Head of caudate nucleus (tissue), 42 donors: ENCODE measurements around the gene PRSS38.
"Not testable (repeated sequence)": the region's sequence is repeated elsewhere in the genome, so short reads cannot be mapped to it uniquely, and the experiment has no call there.

Experiments used
- DNase-seq, 42 donors: peaks; one replicate each; pipeline versions ENCODE4 v3.0.0 to v3.0.0-alpha.2; 2020 to 2021; ENCODE audit warnings: mixed read lengths in 7 of 42
- intact Hi-C: fragments of 100-400 bp; cut with DNase I; formaldehyde crosslinking; loops from one replicate; pipeline ENCODE4 v1.15.0; 2022

The PRSS38 gene

DNA sequence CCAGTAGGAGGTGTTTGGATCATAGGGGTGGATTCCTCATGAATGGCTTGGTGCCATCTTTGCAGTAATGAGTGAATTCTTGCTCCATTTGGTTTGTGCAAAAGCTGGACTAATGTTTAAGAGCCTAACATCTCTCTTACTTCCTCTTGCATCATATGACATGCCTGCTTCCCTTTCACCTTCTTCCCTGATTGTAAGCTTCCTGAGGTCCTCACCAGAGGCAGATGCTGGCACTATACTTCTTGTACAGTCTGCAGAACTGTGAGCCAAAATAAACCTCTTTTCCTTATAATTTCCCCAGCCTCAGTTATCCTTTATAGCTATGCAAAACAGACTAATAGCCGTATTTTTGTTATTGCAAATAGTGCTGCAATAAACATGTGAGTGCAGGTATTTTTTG lies 8.1 kb downstream of the PRSS38 start:
- intact Hi-C loops: no loop called here
- no peak for DNase-seq

DNA sequence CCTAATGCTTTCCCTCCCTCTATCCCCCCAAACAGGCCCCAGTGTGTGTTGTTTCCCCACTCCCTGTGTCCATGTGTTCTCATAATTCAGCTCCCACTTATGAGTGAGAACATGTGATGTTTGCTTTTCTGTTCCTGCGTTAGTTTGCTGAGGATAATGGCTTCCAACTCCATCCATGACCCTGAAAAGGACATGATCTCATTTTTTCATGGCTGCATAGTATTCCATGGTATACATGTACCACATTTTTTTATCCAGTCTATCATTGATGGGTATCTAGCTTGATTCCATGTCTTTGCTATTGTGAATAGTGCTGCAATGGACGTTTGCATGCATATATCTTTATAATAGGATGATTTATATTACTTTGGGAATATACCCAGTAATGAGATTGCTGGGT lies 8.7 kb downstream of the PRSS38 start:
- DNase-seq: no peak
- intact Hi-C loops: no loop called here

GRCh38 chr1:227828786-227829185 lies 13.3 kb downstream of the PRSS38 start:
- no peak for DNase-seq
- intact Hi-C loops: no loop called here

DNA sequence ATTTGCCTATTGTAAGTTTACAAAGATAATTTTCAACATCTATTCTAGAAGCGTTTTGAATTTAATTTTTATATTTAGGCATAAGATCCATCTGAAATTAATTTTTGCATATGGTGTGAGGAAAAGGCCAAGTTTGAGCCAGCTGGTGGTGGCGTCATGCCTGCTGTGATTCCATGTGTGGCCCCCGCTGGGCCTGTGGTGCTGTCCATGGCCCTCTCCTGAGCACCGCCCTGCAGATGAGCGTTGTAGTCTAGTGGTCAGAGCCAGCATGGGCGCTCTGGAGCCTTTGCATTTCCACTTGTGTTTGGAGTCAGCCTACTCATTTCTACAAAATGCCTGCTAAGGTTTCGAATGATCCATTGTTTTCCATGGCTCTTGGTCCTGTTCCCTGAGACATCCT lies 22.7 kb downstream of the PRSS38 start:
- no peak for DNase-seq
- intact Hi-C loops: no loop called here

- no peak for DNase-seq
- intact Hi-C loops: no loop called here
Measured at GRCh38 chr1:227841096-227841495, 25.6 kb downstream of the PRSS38 start.

DNA sequence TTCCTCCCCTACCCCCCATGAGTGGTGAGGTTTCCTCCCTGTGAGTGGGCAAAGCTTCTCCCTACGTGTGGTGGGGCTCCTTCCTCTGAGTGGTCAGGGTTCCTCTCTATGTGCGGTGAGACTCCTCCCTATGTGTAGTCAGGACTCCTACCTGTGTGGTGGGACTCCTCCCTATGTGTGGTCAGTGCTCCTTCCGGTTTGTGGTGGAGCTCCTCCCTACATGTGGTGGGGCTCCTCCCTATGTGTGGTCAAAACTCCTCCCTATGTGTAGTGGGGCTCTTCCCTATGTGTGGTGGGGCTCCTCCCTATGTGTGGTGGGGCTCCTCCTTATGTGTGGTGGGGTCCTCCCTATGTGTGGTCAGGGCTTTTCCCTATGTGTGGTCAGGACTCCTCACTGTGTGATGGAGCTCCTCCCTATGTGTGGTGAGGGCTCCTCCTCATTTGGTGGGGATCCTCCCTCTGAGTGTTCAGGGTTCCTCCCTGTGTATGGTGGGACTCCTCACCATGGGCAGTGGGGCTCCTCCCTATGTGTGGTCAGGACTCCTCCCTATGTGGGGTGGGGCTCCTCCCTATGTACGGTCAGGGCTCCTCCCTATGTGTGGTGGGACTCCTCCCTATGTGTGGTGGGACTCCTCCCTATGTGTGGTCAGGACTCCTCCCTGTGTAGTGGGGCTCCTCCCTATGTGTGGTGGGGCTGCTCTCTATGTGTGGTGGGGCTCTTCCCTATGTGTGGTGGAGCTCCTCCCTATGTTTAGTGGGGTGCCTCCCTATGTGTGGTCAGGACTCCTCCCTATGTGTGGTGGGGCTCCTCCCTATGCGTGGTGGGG lies 29.1 kb downstream of the PRSS38 start:
- no peak for DNase-seq
- intact Hi-C loops: no loop called here

DNA sequence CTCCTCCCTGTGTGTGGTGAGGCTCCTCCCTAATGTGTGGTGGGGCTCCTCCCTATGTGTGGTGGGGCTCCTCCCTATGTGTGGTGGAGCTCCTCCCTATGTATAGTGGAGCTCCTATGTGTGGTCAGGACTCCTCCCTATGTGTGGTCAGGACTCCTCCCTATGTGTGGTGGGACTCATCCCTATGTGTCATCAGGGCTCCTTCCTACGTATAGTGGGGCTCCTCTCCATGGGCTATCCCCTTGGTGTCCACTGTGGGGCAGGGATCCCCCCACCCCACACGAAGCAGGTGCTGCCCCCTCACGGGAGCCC lies 29.6 kb downstream of the PRSS38 start:
- no peak for DNase-seq
- intact Hi-C loops: no loop called here

DNA sequence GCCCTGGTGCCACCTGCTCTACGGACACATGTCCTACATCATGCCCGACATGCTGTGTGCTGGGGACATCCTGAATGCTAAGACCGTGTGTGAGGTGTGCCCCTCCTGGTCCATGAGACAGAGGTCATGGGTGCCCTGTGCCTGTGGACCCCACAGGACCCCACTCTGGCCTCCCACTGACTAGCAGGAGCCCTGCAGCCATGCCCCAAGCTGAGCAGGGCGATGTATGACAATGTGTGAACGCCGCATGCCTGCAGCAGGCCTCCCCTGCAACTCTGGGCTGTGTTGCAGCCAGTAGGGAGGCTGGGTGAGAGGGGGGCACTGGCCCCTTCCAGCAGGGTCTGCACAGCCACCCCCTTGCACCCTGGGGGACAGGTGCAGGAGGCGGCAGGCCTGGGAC lies 30.0 kb downstream of the PRSS38 start:
- no peak for DNase-seq
- intact Hi-C loops: no loop called here

- intact Hi-C loops: no loop called here
- no peak for DNase-seq
Measured at GRCh38 chr1:227846265-227846858, 30.9 kb downstream of the PRSS38 start.

DNA sequence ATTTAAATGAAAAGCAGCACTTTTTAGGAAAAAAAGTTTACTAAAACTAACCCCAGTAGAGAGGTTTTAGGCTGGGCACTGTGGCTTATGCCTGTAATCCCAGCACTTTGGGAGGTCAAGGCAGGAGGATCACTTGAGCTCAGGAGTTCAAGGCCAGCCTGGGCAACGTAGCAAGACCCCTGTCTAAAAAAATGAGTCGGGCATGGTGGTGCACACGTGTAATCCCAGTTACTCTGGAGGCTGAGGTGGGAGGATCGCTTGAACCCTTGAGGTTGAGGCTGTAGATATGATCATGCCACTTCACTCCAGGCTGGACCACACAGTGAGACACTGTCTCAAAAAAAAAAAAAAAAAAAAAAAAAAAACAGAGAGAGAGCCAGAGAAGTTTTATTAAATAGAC lies 31.6 kb downstream of the PRSS38 start:
- DNase-seq, intact Hi-C loops: not testable (repeated sequence)

- intact Hi-C loops: no loop called here
- DNase-seq: no peak
Measured at GRCh38 chr1:227848430-227848932, 33.0 kb downstream of the PRSS38 start.

DNA sequence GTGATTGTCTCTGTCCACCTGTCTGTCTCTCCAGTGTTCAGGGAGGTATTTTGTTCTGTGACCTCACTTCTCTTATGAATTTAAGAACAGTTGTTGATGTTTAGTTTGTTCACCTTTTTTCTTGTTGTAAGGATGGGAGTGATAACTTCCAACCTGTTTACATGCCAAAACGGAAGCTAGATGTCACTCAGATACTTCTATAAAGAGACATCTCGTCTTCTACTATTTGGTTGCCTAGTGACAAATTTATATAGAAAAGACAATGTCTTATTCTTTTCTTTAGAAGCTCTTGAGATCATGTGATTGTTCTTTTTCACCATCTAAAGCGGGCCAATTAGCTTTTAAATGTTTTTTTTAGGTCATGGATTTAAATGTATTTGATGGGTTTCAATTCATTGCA lies 33.8 kb downstream of the PRSS38 start:
- intact Hi-C loops: no loop called here
- DNase-seq: no peak

DNA sequence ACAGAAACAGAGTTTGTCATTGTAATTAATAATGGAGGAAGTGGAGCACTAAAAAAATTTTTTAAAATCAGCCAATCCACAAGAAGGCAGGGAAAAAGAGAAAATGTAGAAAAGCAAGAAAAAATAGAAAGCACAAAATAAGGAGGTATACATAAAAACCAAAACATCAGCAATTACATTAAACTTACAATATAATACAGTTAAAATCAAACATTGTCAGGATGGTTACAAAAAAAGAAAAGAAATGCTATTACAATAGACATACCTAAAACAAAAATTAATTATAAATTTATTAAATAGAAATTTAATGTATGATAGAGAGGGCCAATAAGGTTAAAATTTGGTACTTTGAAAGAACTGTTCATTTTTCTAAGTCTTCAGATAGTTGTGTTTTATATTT lies 38.7 kb downstream of the PRSS38 start:
- no peak for DNase-seq
- intact Hi-C loops: no loop called here

DNA sequence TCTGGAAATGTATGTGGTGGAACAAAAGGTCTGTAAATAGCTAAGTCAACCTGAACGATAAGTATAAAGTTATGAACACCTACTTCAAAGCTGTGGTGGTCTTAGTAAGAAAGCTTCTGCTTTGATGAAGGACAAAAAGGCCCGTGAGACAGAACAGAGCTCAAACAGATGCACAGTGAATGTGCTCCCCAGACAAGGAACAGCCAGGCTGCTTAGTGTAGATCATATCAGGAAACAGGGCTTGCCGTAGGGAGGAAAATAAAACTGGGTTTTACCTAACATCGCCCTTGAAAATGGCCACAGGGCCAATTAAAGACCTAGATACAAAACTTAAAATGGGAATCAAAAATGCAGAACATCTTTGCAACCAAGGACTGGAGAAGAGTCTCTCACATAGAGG lies 40.2 kb downstream of the PRSS38 start:
- intact Hi-C loops: no loop called here
- no peak for DNase-seq

DNA sequence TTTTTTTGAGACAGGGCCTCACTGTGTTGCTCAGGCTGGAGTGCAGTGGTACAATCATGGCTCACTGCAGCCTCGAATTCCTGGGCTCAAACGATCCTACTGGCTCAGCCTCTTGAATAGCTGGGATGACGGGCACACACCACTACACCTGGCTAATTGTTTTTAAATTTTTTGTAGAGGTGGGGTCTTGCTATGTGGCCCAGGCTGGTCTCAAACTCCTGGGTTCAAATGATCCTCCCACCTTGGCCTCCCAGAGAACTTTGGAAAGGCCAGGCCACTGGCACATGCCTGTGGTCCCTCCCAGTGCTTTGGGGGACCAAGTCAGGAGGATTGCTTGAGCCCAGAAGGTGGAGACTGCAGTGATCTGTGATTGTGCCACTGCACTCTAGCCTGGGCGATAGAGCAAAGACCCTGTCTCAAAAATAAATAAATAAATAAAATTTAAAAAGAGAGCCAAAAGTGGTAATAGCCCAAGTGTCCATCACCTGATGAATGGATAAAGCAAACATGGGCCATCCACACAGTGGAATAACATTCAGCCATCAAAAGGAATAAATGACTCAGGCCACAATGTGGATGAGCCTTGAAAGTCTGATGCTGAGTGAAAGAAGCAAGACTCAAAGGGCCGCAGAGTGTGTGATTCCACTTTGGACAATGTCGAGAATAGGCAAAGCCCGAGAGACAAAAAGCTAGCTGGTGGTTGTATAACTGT lies 40.8 kb downstream of the PRSS38 start:
- no peak for DNase-seq
- intact Hi-C loops: no loop called here

DNA sequence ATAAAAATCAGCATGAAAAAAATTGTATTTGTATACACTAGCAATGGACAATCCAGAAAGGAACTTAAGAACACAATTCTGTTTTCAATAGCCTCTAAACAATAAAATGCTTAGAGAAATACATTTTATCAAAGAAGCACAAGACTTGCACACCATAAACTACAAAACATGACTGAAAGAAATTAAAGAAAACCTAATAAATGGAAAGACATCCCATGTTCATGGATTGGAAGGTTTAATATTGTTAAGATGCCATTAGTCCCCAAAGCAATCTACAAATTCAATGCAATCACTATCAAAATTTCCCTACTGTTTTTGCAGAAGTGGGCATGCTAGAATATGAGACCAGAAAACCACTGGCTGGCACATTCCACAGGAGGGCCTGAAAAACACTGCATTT lies 49.4 kb downstream of the PRSS38 start:
- no peak for DNase-seq
- intact Hi-C loops: no loop called here

- intact Hi-C loops: no loop called here
- DNase-seq: no peak
Measured at GRCh38 chr1:227869279-227869842, 53.9 kb downstream of the PRSS38 start.

- DNase-seq: no peak
- intact Hi-C loops: no loop called here
Measured at GRCh38 chr1:227869851-227870305, 54.4 kb downstream of the PRSS38 start.

DNA sequence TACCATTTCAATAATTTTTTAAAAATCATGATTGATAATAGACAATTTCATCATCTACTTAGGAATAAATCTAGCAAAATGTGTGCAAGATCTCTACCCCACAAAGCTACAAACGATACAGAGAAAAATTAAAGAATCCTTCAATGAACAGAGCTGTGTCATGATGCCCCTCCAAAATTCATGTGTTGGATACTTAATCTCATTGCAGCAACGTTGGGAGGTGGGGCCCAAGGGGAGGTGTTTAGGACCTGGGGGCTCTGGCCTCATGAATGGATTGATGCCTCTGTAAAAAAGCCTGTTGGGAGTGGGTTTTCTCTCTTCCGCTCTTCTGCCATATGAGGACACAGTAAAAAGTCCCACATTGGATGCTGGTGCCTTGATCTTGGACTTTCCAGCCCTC lies 54.9 kb downstream of the PRSS38 start:
- intact Hi-C loops: no loop called here
- no peak for DNase-seq

GRCh38 chr1:227871892-227872291 lies 56.4 kb downstream of the PRSS38 start:
- DNase-seq, intact Hi-C loops: not testable (repeated sequence)
